Stimulated activated CD8-positive, alpha-beta memory T cell treated with anti-CD3 and anti-CD28 coated beads, Interleukin-7, amount 100 ng/mL, for 4 hours (primary cell): ENCODE measurements around the gene SCNN1B.

ENCODE experiments used
- DNase-seq, 2 donors: peaks; one replicate each; pipeline ENCODE4 v3.0.0-alpha.2; 2020; ENCODE audit warnings: low read depth in 2 of 2

Gene SCNN1B

GRCh38 chr16:23407436-23408127 is 105.5 kb downstream of the SCNN1B start:
- no peak for DNase-seq

- no peak for DNase-seq
Observed at GRCh38 chr16:23408242-23408822, 106.2 kb downstream of the SCNN1B start.

GRCh38 chr16:23408823-23409298 is 106.8 kb downstream of the SCNN1B start:
- no peak for DNase-seq

GRCh38 chr16:23409522-23409921 is 107.4 kb downstream of the SCNN1B start:
- no peak for DNase-seq

- DNase-seq: no peak
Observed at GRCh38 chr16:23410176-23410575, 108.1 kb downstream of the SCNN1B start.

- no peak for DNase-seq
Observed at GRCh38 chr16:23414731-23415130, 112.6 kb downstream of the SCNN1B start.

- DNase-seq: no peak
Observed at GRCh38 chr16:23416816-23417215, 114.7 kb downstream of the SCNN1B start.

- DNase-seq: no peak
Observed at GRCh38 chr16:23420011-23420410, 117.9 kb downstream of the SCNN1B start.

- no peak for DNase-seq
Observed at GRCh38 chr16:23423496-23424049, 121.5 kb downstream of the SCNN1B start.

GRCh38 chr16:23424292-23424958 is 122.3 kb downstream of the SCNN1B start:
- no peak for DNase-seq

GRCh38 chr16:23428351-23428750 is 126.2 kb downstream of the SCNN1B start:
- DNase-seq: no peak
